Activated CD4-positive, alpha-beta memory T cell treated with anti-CD3 and anti-CD28 coated beads for 36 hours (primary cell): ENCODE results near the gene RBMX. TPM values are rescaled to one million over a fixed set of nuclear protein-coding genes. Genes with fewer than 3 reads are reported as not detected.
A peak's percentile ranks its signal among the peaks of the same experiment; 100 is the strongest.
"Not testable (repeated sequence)": the region's sequence is repeated elsewhere in the genome, so short reads cannot be mapped to it uniquely, and the experiment has no call there.

Experiments used
- CTCF ChIA-PET: fragments of 350-600 bp; sonication (Branson Sonifier 250); formaldehyde crosslinking; loops from one replicate; lab custom pipeline; 2021; ENCODE audit warnings: antibody characterized with exemption, inconsistent platforms; lab: Charles Lee
- POLR2A ChIA-PET: fragments of 350-600 bp; sonication (Branson Sonifier 250); formaldehyde crosslinking; loops from one replicate; lab custom pipeline; 2021; ENCODE audit warnings: antibody characterized with exemption; lab: Charles Lee
- DNase-seq: peaks from one replicate; pipeline ENCODE4 v3.0.0-alpha.2; 2020
- H3K27ac Mint-ChIP-seq: one replicate; pipeline ENCODE4 v1.8.0; 2021; ENCODE audit warnings: mixed read lengths
- H3K27me3 Mint-ChIP-seq: one replicate; pipeline ENCODE4 v1.8.0; 2021; ENCODE audit warnings: mixed read lengths
- H3K36me3 Mint-ChIP-seq: one replicate; pipeline ENCODE4 v1.8.0; 2021; ENCODE audit warnings: mixed read lengths
- H3K4me1 Mint-ChIP-seq: one replicate; pipeline ENCODE4 v1.8.0; 2021; ENCODE audit warnings: low read depth, mixed read lengths
- H3K4me3 Mint-ChIP-seq: one replicate; pipeline ENCODE4 v1.8.0; 2021; ENCODE audit warnings: mild to moderate bottlenecking, mixed read lengths
- H3K9me3 Mint-ChIP-seq: one replicate; pipeline ENCODE4 v1.8.0; 2021; ENCODE audit warnings: mixed read lengths
- intact Hi-C: fragments of 100-400 bp; cut with micrococcal nuclease; formaldehyde crosslinking; loops from one replicate; pipeline ENCODE4 v1.15.1; 2023
- total RNA-seq, 2 experiments: library from RNA; stranded (reverse); gene quantifications; one replicate each; pipeline ENCODE4 v1.2.3, GENCODE V29; 2021

The RBMX gene
- 100 to 1,000 TPM; 269 to 271 TPM for total RNA-seq

- Mint-ChIP-seq H3K27ac (peak within 1 kb of the TSS; percentile 99), H3K4me3 (peak within 1 kb of the TSS; percentile 98), H3K4me1 (peaks cover 13% of the 10 kb centered on the region), H3K27me3 (no peaks in the 10 kb centered on the region), H3K9me3 (no peaks in the 10 kb centered on the region), H3K36me3 (peaks cover 30% of the 10 kb centered on the region)
- DNase-seq, result peak; percentile 93
- CTCF ChIA-PET, result interaction anchor here (1.0 kb wide), 1 partner anchor 10 kb away, joined by 6 read pairs; no protein-coding TSS in a partner anchor
- POLR2A ChIA-PET, result interaction anchor here (0.6 to 3.2 kb wide), 23 partner anchors 10 to 383 kb away, joined by 3 to 27 read pairs (median 5); partner anchors contain the start of genes ARHGEF6 and HTATSF1
- intact Hi-C loops, result loop anchor here (1.0 kb wide), 2 partner anchors 30 to 101 kb away; no protein-coding TSS in a partner anchor
These were observed at the start of gene RBMX for GRCh38 chrX:136880452-136881013. TSS of gene RBMX (minus strand) at chrX:136880725. CDS start at chrX:136879427, 1,298 bp downstream.

GRCh38 chrX:136921438-136921837 is 40.9 kb upstream of the RBMX start:
- intact Hi-C loops, result loop anchor here (10.0 kb wide), 1 partner anchor 427 kb away; the partner anchor contains the start of gene HTATSF1
- H3K9me3 Mint-ChIP-seq, DNase-seq, H3K27ac Mint-ChIP-seq, H3K4me3 Mint-ChIP-seq, H3K27me3 Mint-ChIP-seq, H3K36me3 Mint-ChIP-seq, CTCF ChIA-PET, H3K4me1 Mint-ChIP-seq, POLR2A ChIA-PET: not testable (repeated sequence)

- CTCF ChIA-PET, result no interaction called here
- H3K9me3 Mint-ChIP-seq, result no peaks in the 10 kb centered on the region
- H3K27ac Mint-ChIP-seq, result no peak overlapping the region
- POLR2A ChIA-PET, result no interaction called here
- DNase-seq, result no peak
- no peaks in the 10 kb centered on the region for H3K27me3 Mint-ChIP-seq
- H3K4me3 Mint-ChIP-seq, result no peak overlapping the region
- intact Hi-C loops, result loop anchor here (10.0 kb wide), 1 partner anchor 425 kb away; the partner anchor contains the start of gene HTATSF1
- peaks cover 2% of the 10 kb centered on the region for H3K4me1 Mint-ChIP-seq
- peaks cover 5% of the 10 kb centered on the region for H3K36me3 Mint-ChIP-seq
These were observed 39.5 kb upstream of the RBMX start for GRCh38 chrX:136920001-136920400.

- no peak overlapping the region for H3K27ac Mint-ChIP-seq
- ChIA-PET POLR2A (no interaction called here), CTCF (no interaction called here)
- no peak overlapping the region for H3K4me3 Mint-ChIP-seq
- H3K4me1 Mint-ChIP-seq, result peaks cover under 1% of the 10 kb centered on the region
- H3K9me3 Mint-ChIP-seq, result no peaks in the 10 kb centered on the region
- DNase-seq, result no peak
- intact Hi-C loops, result loop anchor here (10.0 kb wide), 1 partner anchor 342 kb away; no protein-coding TSS in a partner anchor
- H3K36me3 Mint-ChIP-seq, result no peaks in the 10 kb centered on the region
- no peaks in the 10 kb centered on the region for H3K27me3 Mint-ChIP-seq
These were observed 36.3 kb upstream of the RBMX start for GRCh38 chrX:136916827-136917226.

GRCh38 chrX:136911661-136912060 is 31.1 kb upstream of the RBMX start:
- intact Hi-C loops, result loop anchor here (5.0 to 10.0 kb wide), 3 partner anchors 44 to 337 kb away; no protein-coding TSS in a partner anchor

GRCh38 chrX:136911253-136911652 is 30.7 kb upstream of the RBMX start:
- Mint-ChIP-seq H3K27ac (no peak overlapping the region), H3K4me1 (peaks cover 15% of the 10 kb centered on the region), H3K27me3 (no peaks in the 10 kb centered on the region), H3K4me3 (peak overlapping the region; percentile 32), H3K9me3 (no peaks in the 10 kb centered on the region), H3K36me3 (no peaks in the 10 kb centered on the region)
- intact Hi-C loops, result loop anchor here (5.0 to 10.0 kb wide), 3 partner anchors 44 to 336 kb away; no protein-coding TSS in a partner anchor
- ChIA-PET CTCF (no interaction called here), POLR2A (interaction anchor here (1.0 kb wide), 1 partner anchor 31 kb away, joined by 3 read pairs; the partner anchor contains the start of gene RBMX)
- DNase-seq, result no peak

More at GRCh38 chrX:136911661-136912060, 31.1 kb upstream of the RBMX start:
- CTCF ChIA-PET, H3K27ac Mint-ChIP-seq, POLR2A ChIA-PET, H3K36me3 Mint-ChIP-seq, H3K27me3 Mint-ChIP-seq, DNase-seq, H3K9me3 Mint-ChIP-seq: not testable (repeated sequence)
- Mint-ChIP-seq H3K4me1 (peaks cover 15% of the 10 kb centered on the region), H3K4me3 (peak overlapping the region; percentile 32)

- no peaks in the 10 kb centered on the region for H3K9me3 Mint-ChIP-seq
- peak overlapping the region; percentile 91 for H3K4me3 Mint-ChIP-seq
- H3K27ac Mint-ChIP-seq, result peak overlapping the region; percentile 90
- POLR2A ChIA-PET, result interaction anchor here (1.0 kb wide), 1 partner anchor 30 kb away, joined by 3 read pairs; the partner anchor contains the start of gene RBMX
- no peak for DNase-seq
- H3K36me3 Mint-ChIP-seq, result no peaks in the 10 kb centered on the region
- intact Hi-C loops, result loop anchor here (1.0 to 10.0 kb wide), 5 partner anchors 30 to 336 kb away; partner anchors contain the start of gene RBMX
- peaks cover 15% of the 10 kb centered on the region for H3K4me1 Mint-ChIP-seq
- CTCF ChIA-PET, result no interaction called here
- no peaks in the 10 kb centered on the region for H3K27me3 Mint-ChIP-seq
These were observed 30.1 kb upstream of the RBMX start for GRCh38 chrX:136910565-136911035.

GRCh38 chrX:136909706-136910564 is 29.4 kb upstream of the RBMX start:
- no peaks in the 10 kb centered on the region for H3K27me3 Mint-ChIP-seq
- peak; percentile 78 for DNase-seq
- CTCF ChIA-PET, result no interaction called here
- no peaks in the 10 kb centered on the region for H3K36me3 Mint-ChIP-seq
- H3K4me3 Mint-ChIP-seq, result peak overlapping the region; percentile 91
- H3K9me3 Mint-ChIP-seq, result no peaks in the 10 kb centered on the region
- H3K27ac Mint-ChIP-seq, result peak overlapping the region; percentile 90
- intact Hi-C loops, result loop anchor here (1.0 to 10.0 kb wide), 5 partner anchors 30 to 335 kb away; partner anchors contain the start of gene RBMX
- POLR2A ChIA-PET, result interaction anchor here (1.7 kb wide), 1 partner anchor 29 kb away, joined by 4 read pairs; the partner anchor contains the start of gene RBMX
- H3K4me1 Mint-ChIP-seq, result peaks cover 15% of the 10 kb centered on the region

GRCh38 chrX:136909119-136909705 is 28.7 kb upstream of the RBMX start:
- DNase-seq, result peak; percentile 83
- H3K27ac Mint-ChIP-seq, result peak overlapping the region; percentile 90
- H3K36me3 Mint-ChIP-seq, result no peaks in the 10 kb centered on the region
- peak overlapping the region; percentile 91 for H3K4me3 Mint-ChIP-seq
- ChIA-PET CTCF (interaction anchor here (0.6 kb wide), 1 partner anchor 9 kb away, joined by 4 read pairs; no protein-coding TSS in a partner anchor), POLR2A (interaction anchor here (1.7 kb wide), 1 partner anchor 28 kb away, joined by 4 read pairs; the partner anchor contains the start of gene RBMX)
- H3K9me3 Mint-ChIP-seq, result no peaks in the 10 kb centered on the region
- H3K4me1 Mint-ChIP-seq, result peaks cover 15% of the 10 kb centered on the region
- intact Hi-C loops, result no loop called here
- no peaks in the 10 kb centered on the region for H3K27me3 Mint-ChIP-seq

GRCh38 chrX:136907621-136908020 is 27.1 kb upstream of the RBMX start:
- ChIA-PET CTCF (no interaction called here), POLR2A (no interaction called here)
- no peaks in the 10 kb centered on the region for H3K27me3 Mint-ChIP-seq

GRCh38 chrX:136906921-136907510 is 26.5 kb upstream of the RBMX start:
- ChIA-PET POLR2A (no interaction called here), CTCF (no interaction called here)
- H3K27me3 Mint-ChIP-seq, result no peaks in the 10 kb centered on the region
- intact Hi-C loops, result no loop called here
- no peaks in the 10 kb centered on the region for H3K9me3 Mint-ChIP-seq
- DNase-seq, result no peak
- H3K4me1 Mint-ChIP-seq, result peaks cover 15% of the 10 kb centered on the region
- H3K36me3 Mint-ChIP-seq, result no peaks in the 10 kb centered on the region
- no peak overlapping the region for H3K4me3 Mint-ChIP-seq
- no peak overlapping the region for H3K27ac Mint-ChIP-seq

More at GRCh38 chrX:136907621-136908020, 27.1 kb upstream of the RBMX start:
- no peak for DNase-seq
- intact Hi-C loops, result no loop called here
- Mint-ChIP-seq H3K4me3 (no peak overlapping the region), H3K9me3 (no peaks in the 10 kb centered on the region), H3K4me1 (peaks cover 15% of the 10 kb centered on the region), H3K27ac (no peak overlapping the region), H3K36me3 (no peaks in the 10 kb centered on the region)
